Measurements from ENCODE around the gene TBC1D7. TPM values are rescaled to one million over a fixed set of nuclear protein-coding genes. Genes with fewer than 3 reads are reported as not detected.
A peak's percentile ranks its signal among the peaks of the same experiment; 100 is the strongest.

TBC1D7 gene
- polyA plus RNA-seq (2011; rRNA removed): 55.9 and 78.3 TPM in 2 replicates
- 23.3 and 24.0 TPM in 2 replicates for polyA plus RNA-seq (2012; cell fraction: cytosol; rRNA removed)
- 9.6 and 16.8 TPM in 2 replicates for polyA plus RNA-seq (2012; cell fraction: nucleus; rRNA removed)
- 25.2 to 34.6 TPM (median 28.2 TPM) in 3 replicates for polyA plus RNA-seq (2017; fragmentation: RNase III; extraction: RNeasy Plus Mini Kit Qiagen cat#74134 plus additional on column Dnase treatment)
- 45.7 and 47.8 TPM in 2 replicates for polyA minus RNA-seq (2011; rRNA and poly(A)+ RNA removed)

DNA sequence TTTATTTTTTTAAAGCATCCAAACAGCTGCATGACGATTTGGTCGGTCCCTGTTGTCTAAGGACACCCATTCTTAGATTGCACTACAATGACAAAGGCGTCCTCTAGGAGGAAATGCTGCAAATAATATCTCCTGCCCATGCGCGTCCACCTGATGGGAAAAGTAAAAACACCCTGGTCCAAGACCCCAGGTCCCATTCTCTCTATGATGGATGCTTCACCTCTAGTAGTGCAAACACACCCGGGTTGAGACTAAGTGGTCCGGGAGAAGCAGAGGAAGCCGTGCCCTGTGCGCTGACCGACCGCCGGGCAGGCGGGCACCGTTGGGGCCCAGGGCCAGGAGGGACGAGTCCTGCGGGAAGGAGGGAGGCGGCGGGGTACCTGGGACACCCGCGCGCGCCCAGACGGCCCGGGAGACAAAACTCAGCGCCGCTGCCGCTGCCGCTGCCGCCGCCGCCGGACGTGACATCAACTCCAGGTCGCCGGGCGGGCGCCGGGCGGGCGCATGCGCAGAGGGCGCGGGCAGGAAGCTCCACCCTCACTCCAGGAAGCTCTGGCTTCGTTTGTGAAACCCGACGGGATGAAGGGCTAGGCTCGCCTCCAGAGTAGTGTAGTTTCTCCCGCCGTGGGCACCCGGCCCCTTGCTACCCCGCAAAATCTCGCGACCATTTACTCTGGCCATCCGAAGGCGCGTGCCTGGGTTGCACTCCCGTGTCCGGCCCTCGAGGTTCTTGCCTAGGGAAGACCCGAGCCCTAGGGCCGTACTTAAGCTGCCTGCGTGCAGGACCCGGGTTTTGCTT is at the start of gene TBC1D7:
TBC1D7 (minus strand) TSS at position 462 of the 799 bp plus-strand sequence. CDS start 1,639 bp downstream, outside the sequence.
- Histone ChIP-seq H3K27ac (peak within 1 kb of the TSS; percentile 90 to 99), H3K9me3 (no peaks in the 10 kb centered on the region), H3K4me1 (peaks cover 16% of the 10 kb centered on the region; the same call in 1 of the 3 replicates), H3K4me3 (peak within 1 kb of the TSS; percentile 67), H3K4me2 (peak within 1 kb of the TSS; percentile 85)
- WGBS (ENCODE audit: missing lambda C conversion rate): 1% methylated on average over 13 of the region's 63 CpGs
- ChIA-PET CTCF (interaction anchor here (0.5 to 4.9 kb wide), 9 partner anchors 10 to 417 kb away, joined by 3 to 35 read pairs (median 3); no protein-coding TSS in a partner anchor), POLR2A (interaction anchor here (0.6 to 3.2 kb wide), 19 partner anchors 13 to 416 kb away, joined by 3 to 28 read pairs (median 5); partner anchors contain the start of genes GFOD1, NOL7 and SIRT5)
- FAIRE-seq (no peak), ATAC-seq (peak; percentile 93 to 96), DNase-seq (ENCODE audit: low read depth in 1 of 2, low spot score in 1 of 2) (peak; percentile 62 to 91)
- no peak for TF ChIP-seq SMC3 (IDR thresholded peaks at IDR 0.05)
- TF ChIP-seq MAFK (IDR thresholded peaks at IDR 0.05; ENCODE audit: partially characterized antibody): no peak
- no peak for TF ChIP-seq TFCP2L1 (CRISPR knock-in tag; IDR thresholded peaks at IDR 0.05)
- TF ChIP-seq JUN (IDR thresholded peaks at IDR 0.05): peak in 1 of 2 experiments; percentile 86; a peak in 4 of 5 replicates
- no peak for TF ChIP-seq CHD2 (IDR thresholded peaks at IDR 0.05; ENCODE audit: low read length, partially characterized antibody)
- no peak for TF ChIP-seq HOXB13 (CRISPR knock-in tag; IDR thresholded peaks at IDR 0.05; ENCODE audit: low read depth)
- no peak for TF ChIP-seq MAZ (IDR thresholded peaks at IDR 0.05; ENCODE audit: borderline replicate concordance, low read depth, low read length)
- TF ChIP-seq KDM1A (IDR thresholded peaks at IDR 0.05; ENCODE audit: low read depth): no peak
- TF ChIP-seq, protein P1, sequence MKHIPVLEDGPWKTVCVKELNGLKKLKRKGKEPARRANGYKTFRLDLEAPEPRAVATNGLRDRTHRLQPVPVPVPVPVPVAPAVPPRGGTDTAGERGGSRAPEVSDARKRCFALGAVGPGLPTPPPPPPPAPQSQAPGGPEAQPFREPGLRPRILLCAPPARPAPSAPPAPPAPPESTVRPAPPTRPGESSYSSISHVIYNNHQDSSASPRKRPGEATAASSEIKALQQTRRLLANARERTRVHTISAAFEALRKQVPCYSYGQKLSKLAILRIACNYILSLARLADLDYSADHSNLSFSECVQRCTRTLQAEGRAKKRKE (CRISPR knock-in tag; IDR thresholded peaks at IDR 0.05; ENCODE audit: low read depth): peak; percentile 54; the same call in 1 of the 2 replicates
- TF ChIP-seq POLR2AphosphoS2 (conservative IDR thresholded peaks at IDR 0.05; ENCODE audit: low read length): no peak
- TF ChIP-seq CHD4 (IDR thresholded peaks at IDR 0.05; ENCODE audit: borderline replicate concordance): no peak
- TF ChIP-seq CEBPB (IDR thresholded peaks at IDR 0.05): no peak
- TF ChIP-seq GATA3 (IDR thresholded peaks at IDR 0.05; ENCODE audit: borderline replicate concordance): no peak
- TF ChIP-seq SREBF2 (IDR thresholded peaks at IDR 0.05): no peak
- no peak for TF ChIP-seq MYC (IDR thresholded peaks at IDR 0.05; ENCODE audit: borderline replicate concordance, low read length)
- TF ChIP-seq HOXB5 (CRISPR knock-in tag; IDR thresholded peaks at IDR 0.05): 0 out of 2 replicates have a peak, but pooled peaks have one; percentile 51
- TF ChIP-seq, protein P2, sequence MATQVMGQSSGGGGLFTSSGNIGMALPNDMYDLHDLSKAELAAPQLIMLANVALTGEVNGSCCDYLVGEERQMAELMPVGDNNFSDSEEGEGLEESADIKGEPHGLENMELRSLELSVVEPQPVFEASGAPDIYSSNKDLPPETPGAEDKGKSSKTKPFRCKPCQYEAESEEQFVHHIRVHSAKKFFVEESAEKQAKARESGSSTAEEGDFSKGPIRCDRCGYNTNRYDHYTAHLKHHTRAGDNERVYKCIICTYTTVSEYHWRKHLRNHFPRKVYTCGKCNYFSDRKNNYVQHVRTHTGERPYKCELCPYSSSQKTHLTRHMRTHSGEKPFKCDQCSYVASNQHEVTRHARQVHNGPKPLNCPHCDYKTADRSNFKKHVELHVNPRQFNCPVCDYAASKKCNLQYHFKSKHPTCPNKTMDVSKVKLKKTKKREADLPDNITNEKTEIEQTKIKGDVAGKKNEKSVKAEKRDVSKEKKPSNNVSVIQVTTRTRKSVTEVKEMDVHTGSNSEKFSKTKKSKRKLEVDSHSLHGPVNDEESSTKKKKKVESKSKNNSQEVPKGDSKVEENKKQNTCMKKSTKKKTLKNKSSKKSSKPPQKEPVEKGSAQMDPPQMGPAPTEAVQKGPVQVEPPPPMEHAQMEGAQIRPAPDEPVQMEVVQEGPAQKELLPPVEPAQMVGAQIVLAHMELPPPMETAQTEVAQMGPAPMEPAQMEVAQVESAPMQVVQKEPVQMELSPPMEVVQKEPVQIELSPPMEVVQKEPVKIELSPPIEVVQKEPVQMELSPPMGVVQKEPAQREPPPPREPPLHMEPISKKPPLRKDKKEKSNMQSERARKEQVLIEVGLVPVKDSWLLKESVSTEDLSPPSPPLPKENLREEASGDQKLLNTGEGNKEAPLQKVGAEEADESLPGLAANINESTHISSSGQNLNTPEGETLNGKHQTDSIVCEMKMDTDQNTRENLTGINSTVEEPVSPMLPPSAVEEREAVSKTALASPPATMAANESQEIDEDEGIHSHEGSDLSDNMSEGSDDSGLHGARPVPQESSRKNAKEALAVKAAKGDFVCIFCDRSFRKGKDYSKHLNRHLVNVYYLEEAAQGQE (IDR thresholded peaks at IDR 0.05): no peak
- no peak for TF ChIP-seq HDAC2 (IDR thresholded peaks at IDR 0.05)
- no peak for TF ChIP-seq ZSCAN20 (CRISPR knock-in tag; IDR thresholded peaks at IDR 0.05)
- no peak for TF ChIP-seq FOXS1 (CRISPR knock-in tag; IDR thresholded peaks at IDR 0.05)
- no peak for TF ChIP-seq NPAS2 (CRISPR knock-in tag; IDR thresholded peaks at IDR 0.05; ENCODE audit: borderline replicate concordance)
- no peak for TF ChIP-seq EHF (CRISPR knock-in tag; IDR thresholded peaks at IDR 0.05)
- TF ChIP-seq, protein P3, sequence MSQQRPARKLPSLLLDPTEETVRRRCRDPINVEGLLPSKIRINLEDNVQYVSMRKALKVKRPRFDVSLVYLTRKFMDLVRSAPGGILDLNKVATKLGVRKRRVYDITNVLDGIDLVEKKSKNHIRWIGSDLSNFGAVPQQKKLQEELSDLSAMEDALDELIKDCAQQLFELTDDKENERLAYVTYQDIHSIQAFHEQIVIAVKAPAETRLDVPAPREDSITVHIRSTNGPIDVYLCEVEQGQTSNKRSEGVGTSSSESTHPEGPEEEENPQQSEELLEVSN (IDR thresholded peaks at IDR 0.05; ENCODE audit: borderline replicate concordance, low read depth): 0 out of 2 replicates have a peak, but pooled peaks have one; percentile 25
- TF ChIP-seq, protein P4, sequence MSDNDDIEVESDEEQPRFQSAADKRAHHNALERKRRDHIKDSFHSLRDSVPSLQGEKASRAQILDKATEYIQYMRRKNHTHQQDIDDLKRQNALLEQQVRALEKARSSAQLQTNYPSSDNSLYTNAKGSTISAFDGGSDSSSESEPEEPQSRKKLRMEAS (IDR thresholded peaks at IDR 0.05): peak; percentile 59; the same call in 1 of the 2 replicates
- TF ChIP-seq, protein P5, sequence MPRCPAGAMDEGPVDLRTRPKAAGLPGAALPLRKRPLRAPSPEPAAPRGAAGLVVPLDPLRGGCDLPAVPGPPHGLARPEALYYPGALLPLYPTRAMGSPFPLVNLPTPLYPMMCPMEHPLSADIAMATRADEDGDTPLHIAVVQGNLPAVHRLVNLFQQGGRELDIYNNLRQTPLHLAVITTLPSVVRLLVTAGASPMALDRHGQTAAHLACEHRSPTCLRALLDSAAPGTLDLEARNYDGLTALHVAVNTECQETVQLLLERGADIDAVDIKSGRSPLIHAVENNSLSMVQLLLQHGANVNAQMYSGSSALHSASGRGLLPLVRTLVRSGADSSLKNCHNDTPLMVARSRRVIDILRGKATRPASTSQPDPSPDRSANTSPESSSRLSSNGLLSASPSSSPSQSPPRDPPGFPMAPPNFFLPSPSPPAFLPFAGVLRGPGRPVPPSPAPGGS (IDR thresholded peaks at IDR 0.05): peak; percentile 66; the same call in 2 of the 3 replicates
- TF ChIP-seq, protein P6, sequence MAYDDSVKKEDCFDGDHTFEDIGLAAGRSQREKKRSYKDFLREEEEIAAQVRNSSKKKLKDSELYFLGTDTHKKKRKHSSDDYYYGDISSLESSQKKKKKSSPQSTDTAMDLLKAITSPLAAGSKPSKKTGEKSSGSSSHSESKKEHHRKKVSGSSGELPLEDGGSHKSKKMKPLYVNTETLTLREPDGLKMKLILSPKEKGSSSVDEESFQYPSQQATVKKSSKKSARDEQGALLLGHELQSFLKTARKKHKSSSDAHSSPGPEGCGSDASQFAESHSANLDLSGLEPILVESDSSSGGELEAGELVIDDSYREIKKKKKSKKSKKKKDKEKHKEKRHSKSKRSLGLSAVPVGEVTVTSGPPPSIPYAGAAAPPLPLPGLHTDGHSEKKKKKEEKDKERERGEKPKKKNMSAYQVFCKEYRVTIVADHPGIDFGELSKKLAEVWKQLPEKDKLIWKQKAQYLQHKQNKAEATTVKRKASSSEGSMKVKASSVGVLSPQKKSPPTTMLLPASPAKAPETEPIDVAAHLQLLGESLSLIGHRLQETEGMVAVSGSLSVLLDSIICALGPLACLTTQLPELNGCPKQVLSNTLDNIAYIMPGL (CRISPR knock-in tag; IDR thresholded peaks at IDR 0.05; ENCODE audit: borderline replicate concordance): no peak
- no peak for TF ChIP-seq KDM5A (IDR thresholded peaks at IDR 0.05)
- peak; percentile 31; the same call in 1 of the 2 replicates for TF ChIP-seq PHF8 (IDR thresholded peaks at IDR 0.05; ENCODE audit: borderline replicate concordance, low read depth)
- peak; percentile 78 for TF ChIP-seq POLR2A (IDR thresholded peaks at IDR 0.05; ENCODE audit: low read length)

Data from A549 (cell line).